Kidney capillary endothelial cell (primary cell): ENCODE results near the gene NARF.
"Not testable (repeated sequence)": the region's sequence is repeated elsewhere in the genome, so short reads cannot be mapped to it uniquely, and the experiment has no call there.

ENCODE experiments used
- DNase-seq: peaks from one replicate; pipeline ENCODE4 v3.0.0-alpha.2; 2018; ENCODE audit warnings: low spot score

NARF gene

DNA sequence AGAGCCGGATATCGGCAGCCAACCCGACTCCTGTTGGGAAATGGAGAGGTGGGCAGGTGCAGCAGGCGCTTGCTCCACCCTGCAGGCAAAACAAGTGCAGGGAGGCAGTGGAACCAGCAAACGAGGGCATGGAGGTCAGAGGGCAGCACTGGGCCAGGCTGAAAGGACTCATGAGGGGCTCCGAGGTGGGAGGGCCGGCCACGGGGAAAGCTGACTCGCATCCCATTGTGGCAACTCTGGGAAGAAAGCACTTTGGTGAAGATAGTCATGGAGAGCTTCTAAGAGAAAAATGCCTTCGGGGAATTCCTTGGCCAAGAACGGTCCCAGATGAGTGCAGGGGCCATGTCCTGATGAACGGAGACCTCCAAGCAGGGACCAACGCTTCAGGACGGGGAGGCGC is 12.4 kb upstream of the NARF start:
- DNase-seq, result no peak

DNA sequence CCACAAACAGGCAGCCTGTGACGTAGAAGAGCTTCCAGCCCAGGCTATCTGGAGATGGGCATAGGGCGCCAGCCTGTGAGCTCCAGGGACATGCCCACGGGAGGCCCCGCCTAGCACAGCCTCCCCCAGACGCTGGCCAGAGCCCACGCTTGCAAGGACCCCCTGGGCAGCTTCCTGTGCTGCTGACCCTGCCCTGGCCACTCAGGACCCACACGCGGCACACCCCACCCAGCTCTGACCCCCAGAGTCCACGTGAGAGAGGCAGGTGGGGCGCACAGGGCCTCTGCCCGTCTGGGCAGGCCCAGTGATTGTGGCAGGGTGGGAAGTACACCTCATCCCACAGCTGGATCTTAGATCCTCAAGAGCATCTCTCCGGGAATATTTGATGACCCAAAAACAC is 11.9 kb upstream of the NARF start:
- DNase-seq, result no peak

DNA sequence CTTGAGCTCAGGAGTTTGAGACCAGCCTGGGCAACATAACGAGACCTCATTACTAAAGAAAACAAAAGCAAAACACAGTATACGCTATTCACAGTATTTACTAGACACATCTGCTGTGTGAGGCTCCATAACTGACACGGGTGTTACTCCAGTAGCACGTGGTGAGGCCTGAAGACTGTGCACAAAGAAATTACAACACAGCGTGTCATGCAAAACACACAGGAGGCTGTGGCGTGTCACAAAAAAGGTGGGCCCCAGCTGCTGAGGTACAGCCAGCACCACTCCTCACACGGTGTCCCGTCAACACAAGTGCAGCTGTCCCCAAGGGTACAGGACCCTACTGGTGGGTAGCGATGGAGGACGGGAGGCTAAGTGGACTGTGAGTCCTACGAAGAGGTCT is 10.7 kb upstream of the NARF start:
- no peak for DNase-seq

DNA sequence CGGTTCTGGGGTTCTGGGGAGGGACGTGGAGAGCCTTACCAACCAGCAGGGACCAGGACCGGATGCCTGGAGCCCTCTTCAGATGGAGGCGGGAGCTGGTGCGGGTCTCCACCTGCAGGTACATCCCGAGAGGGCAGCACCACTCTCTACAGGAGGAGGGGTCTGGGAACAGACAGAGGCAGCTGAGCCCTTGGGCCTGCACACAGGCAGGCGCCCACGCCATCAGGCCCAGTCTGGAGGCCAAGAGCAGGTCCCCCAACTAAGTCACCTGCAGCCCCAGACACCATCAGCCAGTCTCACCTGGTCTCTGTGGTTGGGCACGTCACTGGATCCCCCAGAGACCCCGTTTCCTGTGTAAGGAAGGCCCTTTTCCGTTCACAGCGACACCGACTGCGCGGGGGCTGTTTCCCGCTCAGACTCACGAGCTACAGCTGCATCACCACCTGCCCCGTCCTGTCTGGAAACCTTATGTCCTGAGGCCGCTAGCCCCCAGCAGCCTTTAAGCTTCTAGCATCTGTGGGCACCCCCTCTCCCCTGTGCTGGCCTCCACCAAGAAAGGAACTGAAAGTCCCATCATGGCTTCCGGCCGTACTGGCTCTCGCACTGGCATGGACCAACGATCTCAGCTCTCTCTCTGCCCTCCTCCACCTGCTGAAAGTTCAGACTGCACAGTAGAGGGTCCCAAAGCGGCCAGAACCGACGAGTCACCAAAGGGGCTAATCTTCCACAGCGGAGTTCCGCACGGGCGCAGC is 9.2 kb upstream of the NARF start:
- no peak for DNase-seq

DNA sequence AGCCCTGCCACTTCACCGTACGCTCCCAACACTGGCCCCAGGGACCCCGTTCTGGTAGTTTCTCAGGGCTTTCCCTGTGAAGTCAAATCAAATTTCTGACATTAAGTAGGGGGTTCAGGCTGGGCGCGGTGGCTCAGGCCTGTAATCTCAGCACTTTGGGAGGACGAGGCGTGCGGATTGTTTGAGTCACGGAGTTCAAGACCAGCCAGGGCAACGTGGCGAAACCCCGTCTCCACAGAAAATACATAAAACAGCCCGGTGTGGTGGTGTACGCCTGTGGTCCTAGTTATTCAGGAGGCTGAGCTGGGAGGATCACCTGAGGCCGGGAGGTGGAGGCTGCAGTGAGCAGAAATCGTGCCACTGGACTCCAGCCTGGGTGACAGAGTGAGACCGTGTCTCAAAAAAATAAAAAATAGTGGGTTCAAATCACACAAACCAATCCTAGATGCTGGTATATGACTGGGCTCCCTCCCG is 8.6 kb upstream of the NARF start:
- DNase-seq, result no peak

DNA sequence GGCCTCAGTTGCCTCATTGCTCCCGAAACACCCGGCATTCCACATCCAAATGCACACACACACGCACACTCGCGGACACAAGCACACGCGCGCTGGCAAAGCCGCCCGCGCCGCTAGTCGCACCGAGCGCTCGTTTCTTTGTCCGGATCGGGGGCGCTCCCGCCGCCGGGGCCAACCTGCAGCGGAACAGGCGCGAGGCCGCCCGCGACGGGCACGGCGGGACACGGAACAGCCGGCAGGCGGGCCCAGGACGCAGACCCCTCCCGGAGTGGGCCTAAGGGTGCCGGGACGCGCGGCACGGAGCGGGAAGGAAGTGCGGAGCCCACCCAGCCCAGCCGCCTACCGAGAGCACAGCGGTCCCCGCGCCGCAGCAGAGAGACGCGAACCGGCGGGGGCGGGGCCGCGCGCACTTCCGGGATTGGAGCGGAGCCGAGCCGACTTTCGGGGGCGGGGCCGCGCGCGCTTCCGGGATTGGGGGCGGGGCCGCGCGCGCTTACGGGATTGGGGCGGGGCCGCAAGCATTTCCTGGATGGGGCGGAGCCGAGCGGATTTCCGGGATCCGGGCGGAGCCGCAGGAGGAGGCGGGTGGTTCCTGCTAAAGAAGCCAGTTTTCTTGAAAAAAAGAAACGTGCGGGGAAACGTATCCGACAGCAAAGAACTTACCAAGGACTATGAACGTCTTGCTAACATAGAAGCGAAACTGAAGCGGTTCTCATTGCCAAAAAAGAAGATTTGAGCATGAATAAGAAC is 8.0 kb upstream of the NARF start, which contains the start of gene CYBC1:
Gene CYBC1 (minus strand): TSS at position 396 of the 750 bp plus-strand sequence. CDS start 1,498 bp downstream, outside the sequence.
- DNase-seq, result peak; percentile 91

DNA sequence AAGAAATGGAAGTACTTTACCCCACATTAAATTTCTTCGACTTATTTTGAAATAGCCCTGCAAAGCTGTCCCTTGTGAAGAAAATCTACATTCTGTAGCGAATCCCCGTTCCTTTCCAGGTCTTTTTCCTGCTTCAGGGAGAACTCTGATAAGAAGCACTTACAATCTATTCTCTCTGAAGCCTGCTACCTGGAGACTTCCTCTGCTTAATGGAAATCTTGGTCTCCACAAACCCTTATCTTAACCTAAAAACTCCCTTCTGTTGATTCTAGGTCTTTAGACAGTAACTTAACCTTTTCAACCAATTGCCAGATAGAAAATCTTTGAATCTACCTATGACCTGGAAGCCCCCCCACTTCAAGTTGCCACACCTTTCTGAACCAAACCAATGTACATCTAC is 6.4 kb upstream of the NARF start:
- no peak for DNase-seq

DNA sequence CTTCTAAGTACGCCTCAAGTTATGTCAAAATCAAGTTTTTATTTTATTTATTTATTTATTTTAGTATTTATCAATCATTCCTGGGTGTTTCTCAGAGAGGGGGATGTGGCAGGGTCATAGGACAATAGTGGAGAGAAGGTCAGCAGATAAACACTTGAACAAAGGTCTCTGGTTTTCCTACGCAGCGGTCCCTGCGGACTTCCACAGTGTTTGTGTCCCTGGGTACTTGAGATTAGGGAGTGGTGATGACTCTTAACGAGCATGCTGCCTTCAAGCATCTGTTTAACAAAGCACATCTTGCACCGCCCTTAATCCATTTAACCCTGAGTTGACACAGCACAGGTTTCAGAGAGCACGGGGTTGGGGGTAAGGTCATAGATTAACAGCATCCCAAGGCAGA is 5.4 kb upstream of the NARF start:
- DNase-seq, result not testable (repeated sequence)

DNA sequence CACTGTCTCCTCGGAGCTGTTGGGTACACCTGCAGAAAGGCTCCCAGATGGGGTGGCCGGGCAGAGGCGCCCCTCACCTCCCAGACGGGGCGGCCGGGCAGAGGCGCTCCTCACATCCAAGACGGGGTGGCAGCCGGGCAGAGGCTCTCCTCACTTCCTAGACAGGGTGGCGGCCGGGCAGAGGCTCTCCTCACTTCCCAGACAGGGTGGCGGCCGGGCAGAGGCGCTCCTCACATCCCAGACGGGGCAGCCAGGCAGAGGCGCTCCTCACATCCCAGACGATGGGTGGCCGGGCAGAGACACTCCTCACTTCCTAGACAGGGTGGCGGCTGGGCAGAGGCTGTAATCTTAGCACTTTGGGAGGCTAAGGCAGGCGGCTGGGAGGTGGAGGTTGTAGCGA is 4.8 kb upstream of the NARF start:
- DNase-seq, result not testable (repeated sequence)

DNA sequence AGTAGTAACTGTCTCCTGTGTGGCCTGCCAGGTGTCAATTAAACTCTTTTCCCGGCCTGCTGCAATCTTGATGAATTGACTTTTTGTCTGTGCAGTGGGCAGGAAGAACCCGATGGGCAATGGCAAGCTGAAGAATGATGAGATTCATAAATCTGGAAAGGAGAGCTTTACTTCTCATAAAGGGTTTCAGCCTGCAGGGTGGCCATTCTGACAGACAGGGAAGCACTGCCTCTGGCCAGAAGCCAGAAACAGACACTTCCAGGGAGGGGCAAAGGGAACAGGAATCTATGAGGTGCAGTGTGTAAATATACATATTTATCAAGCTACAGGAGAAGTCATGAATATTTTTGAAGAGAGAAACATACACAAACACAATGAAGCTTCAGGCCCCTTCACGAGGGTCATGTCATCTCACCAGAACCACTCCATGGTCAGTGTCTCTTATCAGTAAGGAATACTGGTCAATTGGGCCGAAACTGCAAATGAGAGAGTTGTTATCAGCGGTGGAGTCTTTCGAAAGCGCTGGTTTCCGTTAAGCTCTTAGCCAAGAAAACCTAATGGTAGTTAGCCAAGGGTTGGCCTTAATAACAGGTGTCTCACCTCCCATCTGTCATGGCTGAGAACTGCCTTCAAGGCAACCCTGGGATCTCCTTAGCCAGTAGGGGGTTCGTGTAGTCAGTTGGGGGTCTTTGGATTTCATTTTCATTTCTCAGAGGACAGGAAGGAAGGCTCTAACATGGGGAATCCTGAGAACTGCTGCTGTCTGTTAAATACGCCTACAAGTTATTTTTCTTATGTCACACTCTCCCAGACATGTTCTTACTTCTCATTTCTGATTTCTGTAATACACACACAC is 1.2 kb upstream of the NARF start:
- no peak for DNase-seq

DNA sequence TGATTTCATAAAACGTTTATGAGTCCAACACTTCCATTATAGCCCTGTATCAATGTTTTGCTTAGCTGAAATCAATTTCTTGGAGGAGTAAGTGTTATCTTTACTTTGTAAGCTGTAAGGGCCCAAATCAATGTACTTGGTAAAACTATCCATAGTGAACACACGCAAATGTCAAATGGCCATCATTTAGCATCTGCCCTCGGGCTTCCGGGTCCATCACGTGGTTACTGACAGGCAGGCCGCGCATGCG is 687 bp upstream of the NARF start:
- no peak for DNase-seq

DNA sequence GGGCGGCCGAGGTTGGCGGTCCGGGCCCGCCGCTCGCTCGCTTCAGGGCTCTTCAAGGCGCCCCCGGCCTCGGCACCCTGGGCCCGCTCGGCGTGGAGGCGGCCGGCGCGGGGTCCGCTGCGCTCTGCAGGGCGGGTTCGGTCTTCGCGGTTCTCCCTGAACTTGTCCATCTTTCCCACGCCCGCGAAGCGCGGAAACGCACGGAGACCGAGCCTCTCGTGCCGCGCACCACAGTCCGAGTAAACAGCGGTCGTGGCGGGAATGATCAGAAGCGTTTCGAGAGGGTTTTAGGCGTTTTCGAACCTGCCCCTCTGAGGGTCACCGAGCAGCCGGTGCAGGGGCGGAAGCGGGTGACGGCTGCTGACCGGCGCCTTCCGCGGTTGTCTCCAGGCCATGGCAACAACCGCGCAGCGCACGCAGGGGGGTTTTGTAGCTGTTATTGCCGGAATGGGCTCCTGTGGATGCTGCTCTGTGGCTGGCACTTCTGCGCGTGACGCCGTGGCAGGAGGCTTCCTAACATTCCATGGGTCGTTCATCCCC is 414 bp downstream of the NARF start:
- peak; percentile 80 for DNase-seq

DNA sequence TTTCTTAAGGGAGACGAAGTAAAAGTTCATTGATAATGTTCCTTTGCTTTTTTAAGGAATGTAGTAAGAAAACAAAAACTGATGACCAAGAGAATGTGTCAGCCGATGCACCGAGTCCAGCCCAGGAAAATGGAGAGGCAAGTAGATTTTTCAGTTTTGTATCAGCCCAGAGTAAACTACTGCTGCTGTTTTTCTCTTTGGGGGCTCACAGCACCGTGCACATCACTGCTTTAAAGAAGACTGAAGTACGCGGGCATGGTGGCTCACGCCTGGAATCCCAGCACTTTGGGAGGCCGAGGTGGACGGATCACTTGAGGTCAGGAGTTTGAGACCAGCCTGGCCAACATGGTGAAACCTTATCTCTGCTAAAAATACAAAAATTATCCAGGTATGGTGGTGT is 1.4 kb downstream of the NARF start:
- not testable (repeated sequence) for DNase-seq

DNA sequence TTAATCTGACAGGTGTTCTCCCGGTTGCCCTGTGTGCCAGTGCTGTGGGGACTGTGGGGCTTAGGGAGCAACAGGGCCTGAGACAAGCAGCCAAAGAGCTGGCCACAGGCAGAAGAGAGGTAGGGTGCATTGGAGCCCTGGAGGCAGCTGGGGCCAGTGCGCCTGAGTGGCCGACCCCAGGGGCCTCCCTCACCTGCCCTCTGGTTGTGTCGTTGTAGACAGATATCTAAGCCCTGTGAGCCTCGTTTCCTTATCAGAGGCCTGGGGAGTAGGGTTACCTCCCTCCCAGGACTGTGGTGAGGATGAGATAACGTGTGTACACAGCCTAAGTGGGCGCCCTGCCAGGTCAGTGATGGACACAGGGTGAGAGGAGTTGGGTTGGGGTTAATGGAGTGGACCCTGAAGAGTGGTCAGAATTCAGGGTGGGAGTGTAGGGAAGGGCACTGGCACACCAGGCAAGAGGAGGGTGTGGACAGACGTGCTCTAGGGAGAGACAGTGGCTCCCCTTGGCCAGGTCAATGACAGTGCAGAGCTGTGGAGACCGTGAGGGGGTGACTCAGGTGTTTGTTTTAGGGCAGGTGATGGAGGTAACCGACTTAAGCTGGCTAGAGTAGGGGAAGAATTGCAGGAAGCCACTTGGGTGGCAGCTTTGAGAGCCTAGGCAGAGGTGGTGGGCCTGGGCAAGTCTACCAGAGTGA is 3.4 kb downstream of the NARF start:
- no peak for DNase-seq

DNA sequence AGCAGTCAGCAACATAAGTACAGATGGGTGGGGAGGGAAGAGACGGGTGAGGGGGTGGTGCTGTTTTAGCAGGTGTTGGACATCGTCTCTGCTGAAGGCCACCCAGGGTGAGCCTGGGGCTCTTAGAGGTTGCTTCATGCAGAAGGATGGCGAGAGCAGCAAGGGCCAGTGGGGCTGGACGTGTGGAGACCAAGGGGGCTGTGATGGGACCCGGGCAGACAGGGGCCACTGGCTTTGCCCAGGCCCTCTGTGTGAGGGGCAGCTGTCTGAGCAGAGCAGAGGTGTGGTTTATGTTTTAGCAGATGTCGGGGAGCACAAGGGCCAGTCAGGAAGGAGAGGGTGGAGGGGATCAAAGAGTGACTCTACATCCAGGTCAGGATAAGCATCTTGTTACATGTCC is 4.8 kb downstream of the NARF start:
- no peak for DNase-seq

DNA sequence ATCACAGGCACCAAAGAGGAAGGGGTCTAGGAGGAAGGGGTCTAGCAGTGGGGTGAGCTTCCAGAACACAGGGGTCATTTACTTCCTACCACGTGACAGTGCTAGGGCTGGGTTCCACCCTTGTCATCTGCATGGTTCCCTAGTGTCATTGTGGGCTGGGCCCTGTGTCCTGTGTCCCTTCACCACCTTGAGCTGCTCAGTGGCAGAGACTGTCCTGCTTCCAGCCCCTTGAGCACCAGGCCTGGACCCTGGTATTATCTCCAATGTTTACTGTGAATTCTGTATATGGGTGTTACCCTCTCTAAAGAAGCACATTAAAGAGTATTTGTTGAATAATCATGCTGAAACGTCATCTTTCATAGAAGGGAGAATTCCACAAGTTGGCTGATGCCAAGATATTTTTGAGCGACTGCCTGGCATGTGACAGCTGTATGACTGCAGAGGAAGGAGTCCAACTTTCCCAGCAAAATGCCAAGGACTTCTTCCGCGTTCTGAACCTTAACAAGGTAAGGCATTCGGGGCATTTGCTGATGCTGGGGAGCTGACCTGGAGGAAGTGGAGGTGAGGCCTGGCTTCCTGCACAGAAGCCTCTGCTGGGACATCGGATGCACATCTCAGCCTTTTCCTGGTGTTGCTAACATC is 5.5 kb downstream of the NARF start:
- peak; percentile 28 for DNase-seq

DNA sequence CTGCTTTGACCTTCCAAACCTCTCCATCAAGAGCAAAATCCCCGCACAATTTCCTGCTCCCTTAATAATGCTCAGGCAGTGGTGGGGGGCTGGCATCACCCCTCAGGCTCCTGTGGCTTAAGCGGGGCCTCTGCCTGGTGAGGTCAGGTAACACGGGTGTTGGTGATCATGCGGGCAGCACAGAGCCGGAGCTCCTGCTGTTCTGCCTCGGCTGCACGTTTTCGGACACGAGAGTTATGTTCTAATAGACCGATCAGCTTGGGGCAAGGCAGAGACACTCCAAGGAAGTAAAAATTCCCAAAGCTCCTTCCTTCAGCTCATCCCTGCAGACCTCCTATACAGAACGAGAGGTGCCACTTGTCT is 6.0 kb downstream of the NARF start:
- DNase-seq, result no peak

DNA sequence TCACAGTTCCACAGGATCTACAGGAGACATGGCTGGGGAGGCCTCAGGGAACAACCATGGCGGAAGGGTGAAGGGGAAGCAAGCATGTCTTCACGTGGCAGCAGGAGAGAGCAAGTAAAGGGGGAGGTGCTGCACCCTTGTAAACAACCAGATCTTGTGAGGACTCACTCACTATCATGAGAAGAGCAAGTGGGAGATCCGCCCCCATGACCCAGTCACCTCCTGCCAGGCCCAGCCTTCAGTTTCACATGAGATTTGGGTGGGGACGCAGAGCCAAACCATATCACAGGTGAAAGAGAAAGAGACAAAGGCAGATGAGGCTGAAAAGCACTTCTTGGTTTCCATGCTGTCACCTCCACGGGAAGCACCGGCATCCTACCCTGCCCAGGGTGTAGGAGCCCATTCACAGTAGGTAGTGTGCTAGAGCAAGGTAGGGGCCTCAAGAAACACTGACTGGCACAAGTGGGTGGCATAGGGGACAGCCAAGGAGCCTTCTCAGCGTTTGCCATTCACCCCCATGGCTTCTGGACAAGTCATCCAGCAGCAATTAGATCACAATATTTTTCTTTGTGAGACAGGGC is 6.6 kb downstream of the NARF start:
- DNase-seq, result no peak

DNA sequence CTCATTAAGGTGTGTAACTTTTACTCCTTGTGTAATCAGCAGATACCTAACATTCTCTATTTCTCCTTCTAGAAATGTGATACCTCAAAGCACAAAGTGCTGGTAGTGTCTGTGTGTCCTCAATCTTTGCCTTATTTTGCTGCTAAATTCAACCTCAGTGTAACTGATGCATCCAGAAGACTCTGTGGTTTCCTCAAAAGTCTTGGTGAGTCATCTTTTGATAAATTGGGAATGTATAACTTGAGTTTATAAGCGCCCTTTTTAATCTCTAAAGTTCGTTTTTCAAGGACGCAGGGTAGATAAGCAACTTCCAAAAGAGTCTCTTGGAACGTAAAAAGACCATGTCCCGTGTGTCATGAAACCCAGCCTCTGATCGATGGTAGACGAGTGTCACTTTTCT is 10.2 kb downstream of the NARF start:
- no peak for DNase-seq

DNA sequence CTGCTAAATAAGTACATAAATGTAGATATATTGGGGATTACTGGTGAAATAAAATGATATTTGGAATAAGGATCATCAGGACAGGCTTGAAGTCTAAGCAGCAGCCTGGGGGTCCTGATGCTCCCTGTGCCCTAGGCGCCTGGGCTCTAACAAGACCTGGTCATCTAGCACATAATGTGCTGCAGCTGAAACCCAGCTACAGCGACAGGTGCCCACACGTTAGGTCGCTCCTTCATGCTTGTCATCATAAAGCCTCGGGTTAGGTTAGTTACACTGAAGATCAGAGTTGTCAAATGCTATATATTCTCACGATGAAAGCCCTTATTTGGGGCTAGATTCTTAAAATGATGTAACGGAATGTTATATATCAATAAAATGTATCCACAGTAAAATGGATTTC is 11.5 kb downstream of the NARF start:
- no peak for DNase-seq
